H1 (cell line): ENCODE data around the gene PDHX. TPM values are rescaled to one million over a fixed set of nuclear protein-coding genes. Genes with fewer than 3 reads are reported as not detected.

Source experiments
- CTCF ChIA-PET: fragments of 300-600 bp; sonication (Branson Sonifier 250); formaldehyde crosslinking; loops from one replicate; lab custom pipeline; 2021; ENCODE audit not compliant: partially characterized antibody; lab: Charles Lee
- POLR2A ChIA-PET: fragments of 300-600 bp; sonication (Branson Sonifier 250); formaldehyde crosslinking; loops from one replicate; lab custom pipeline; 2021; ENCODE audit warnings: inconsistent platforms; ENCODE audit not compliant: partially characterized antibody; lab: Charles Lee
- DNase-seq, 2 experiments: peaks; one replicate each; pipeline versions ENCODE4 v3.0.0 to v3.0.0-alpha.2; 2010 to 2022; ENCODE audit warnings: low spot score in 2 of 2, low read depth in 1 of 2, mixed read lengths in 1 of 2
- FAIRE-seq: peaks from 2 replicates; lab custom pipeline; 2011; peaks lifted over from hg19 to GRCh38; lab: Jason Lieb, UNC
- H2AFZ ChIP-seq: 2 replicates; pipeline ENCODE4 v1.8.1; 2012; ENCODE audit warnings: low read length, inconsistent platforms
- H2AK5ac ChIP-seq: 2 replicates; pipeline ENCODE4 v1.6.1; 2013; ENCODE audit warnings: low read depth, low read length
- H2BK120ac ChIP-seq: replicated peaks from 2 replicates; pipeline ENCODE3; 2013; ENCODE audit warnings: low read depth, low read length, inconsistent platforms
- H2BK12ac ChIP-seq: 2 replicates; pipeline ENCODE4 v1.6.1; 2013; ENCODE audit warnings: low read depth, low read length
- H2BK15ac ChIP-seq: 2 replicates; pipeline ENCODE4 v1.6.1; 2013; ENCODE audit warnings: low read length
- H2BK20ac ChIP-seq: 2 replicates; pipeline ENCODE4 v1.6.1; 2013; ENCODE audit warnings: low read length
- H2BK5ac ChIP-seq: 2 replicates; pipeline ENCODE4 v1.6.1; 2013; ENCODE audit warnings: low read depth, low read length
- H3K14ac ChIP-seq: 2 replicates; pipeline ENCODE4 v1.6.1; 2013; ENCODE audit warnings: inconsistent platforms; ENCODE audit not compliant: insufficient read length
- H3K18ac ChIP-seq: 2 replicates; pipeline ENCODE4 v1.6.1; 2013; ENCODE audit warnings: low read length; ENCODE audit errors: extremely low read depth
- H3K23ac ChIP-seq: 2 replicates; pipeline ENCODE4 v1.6.1; 2013; ENCODE audit warnings: inconsistent platforms; ENCODE audit not compliant: insufficient read length
- H3K23me2 ChIP-seq: 2 replicates; pipeline ENCODE4 v1.6.1; 2013; ENCODE audit warnings: low read depth, low read length
- H3K27ac ChIP-seq: 2 replicates; pipeline ENCODE4 v1.6.1; 2011; ENCODE audit warnings: low read depth, low read length, inconsistent platforms
- H3K27me3 ChIP-seq, 4 experiments: replicated peaks in 1 of 4; 1 replicate in 1 of 4; 2 replicates in 3 of 4; pipeline versions ENCODE4 v1.6.1 to v1.8.1; 2011 to 2013; ENCODE audit warnings: low read length in 3 of 4, mild to moderate bottlenecking in 3 of 4, inconsistent platforms in 2 of 4, mixed read lengths in 2 of 4, moderate library complexity in 1 of 4; ENCODE audit not compliant: control insufficient read depth in 3 of 4, insufficient read depth in 3 of 4; ENCODE audit errors: extremely low read depth in 1 of 4
- H3K36me3 ChIP-seq, 4 experiments: 2 replicates each; pipeline versions ENCODE4 v1.6.1 to v1.8.1; 2011 to 2013; ENCODE audit warnings: mild to moderate bottlenecking in 4 of 4, low read length in 3 of 4, moderate library complexity in 2 of 4, control low read depth in 1 of 4, inconsistent platforms in 1 of 4; ENCODE audit not compliant: insufficient read depth in 4 of 4, control insufficient read depth in 2 of 4
- H3K4ac ChIP-seq: replicated peaks from 2 replicates; pipeline ENCODE3; 2013; ENCODE audit warnings: low read length, low read depth, mixed read lengths, inconsistent platforms; ENCODE audit not compliant: insufficient read length
- H3K4me1 ChIP-seq, 4 experiments: replicated peaks in 1 of 4; 1 replicate in 1 of 4; 2 replicates in 3 of 4; pipeline versions ENCODE4 v1.6.1 to v1.8.1; 2011 to 2013; ENCODE audit warnings: low read length in 3 of 4, inconsistent platforms in 2 of 4, mixed read lengths in 1 of 4; ENCODE audit not compliant: insufficient read depth in 4 of 4, control insufficient read depth in 3 of 4
- H3K4me2 ChIP-seq, 2 experiments: 2 replicates each; pipeline versions ENCODE4 v1.6.1 to v1.8.1; 2011 to 2013; ENCODE audit warnings: low read depth in 2 of 2, low read length in 2 of 2, control low read depth in 1 of 2, inconsistent platforms in 1 of 2, mild to moderate bottlenecking in 1 of 2; ENCODE audit not compliant: insufficient read depth in 1 of 2
- H3K4me3 ChIP-seq, 4 experiments: fragments of 200-600, 300-600 bp in 1 of 4; sonication (generic), shearing (Covaris generic), sonication (Bioruptor Twin) in 1 of 4; 2 replicates each; pipeline versions ENCODE4 v1.5.1 to v1.8.1; 2011 to 2016; ENCODE audit warnings: low read length in 4 of 4, low read depth in 3 of 4, control low read depth in 2 of 4, inconsistent platforms in 2 of 4, mild to moderate bottlenecking in 2 of 4, mixed read lengths in 1 of 4, moderate library complexity in 1 of 4; ENCODE audit not compliant: insufficient read depth in 2 of 4; ENCODE audit errors: extremely low read depth in 1 of 4
- H3K56ac ChIP-seq: replicated peaks from 2 replicates; pipeline ENCODE3; 2013; ENCODE audit warnings: low read depth, mild to moderate bottlenecking, mixed read lengths, low read length, inconsistent platforms; ENCODE audit not compliant: insufficient read length
- H3K79me1 ChIP-seq: 2 replicates; pipeline ENCODE4 v1.6.1; 2013; ENCODE audit warnings: low read depth, low read length, control low read depth
- H3K79me2 ChIP-seq, 2 experiments: 2 replicates each; pipeline versions ENCODE4 v1.6.1 to v1.8.1; 2012 to 2013; ENCODE audit warnings: low read length in 2 of 2, mild to moderate bottlenecking in 2 of 2, inconsistent platforms in 1 of 2; ENCODE audit not compliant: insufficient read depth in 2 of 2, control insufficient read depth in 1 of 2
- H3K9ac ChIP-seq, 4 experiments: replicated peaks in 1 of 4; 1 replicate in 1 of 4; 2 replicates in 3 of 4; pipeline versions ENCODE4 v1.6.1 to v1.8.1; 2011 to 2013; ENCODE audit warnings: low read depth in 3 of 4, low read length in 3 of 4, control low read depth in 2 of 4, mild to moderate bottlenecking in 2 of 4, moderate library complexity in 2 of 4, inconsistent platforms in 1 of 4; ENCODE audit errors: extremely low read depth in 1 of 4
- H3K9me3 ChIP-seq, 2 experiments: 2 replicates each; pipeline versions ENCODE4 v1.6.1 to v1.8.1; 2012 to 2013; ENCODE audit warnings: mild to moderate bottlenecking in 2 of 2, moderate library complexity in 2 of 2, control low read depth in 1 of 2, inconsistent platforms in 1 of 2, low read depth in 1 of 2, low read length in 1 of 2, mixed read lengths in 1 of 2; ENCODE audit not compliant: insufficient read depth in 2 of 2
- H4K20me1 ChIP-seq, 2 experiments: replicated peaks in 1 of 2; 2 replicates each; pipeline versions ENCODE3 to v1.8.1; 2011 to 2013; ENCODE audit warnings: inconsistent platforms in 2 of 2, low read length in 2 of 2, mild to moderate bottlenecking in 1 of 2; ENCODE audit not compliant: insufficient read depth in 2 of 2, control insufficient read depth in 1 of 2
- H4K5ac ChIP-seq: 2 replicates; pipeline ENCODE4 v1.6.1; 2013; ENCODE audit warnings: low read length, low read depth, mixed read lengths, inconsistent platforms; ENCODE audit not compliant: insufficient read length
- H4K8ac ChIP-seq: 2 replicates; pipeline ENCODE4 v1.8.0; 2013; ENCODE audit warnings: mild to moderate bottlenecking, moderate library complexity, low read length, inconsistent platforms; ENCODE audit not compliant: insufficient read depth; ENCODE audit errors: extremely low read depth
- H4K91ac ChIP-seq: replicated peaks from 2 replicates; pipeline ENCODE3; 2013; ENCODE audit warnings: low read length, mixed read lengths, inconsistent platforms; ENCODE audit not compliant: insufficient read length
- CBX8 ChIP-seq: fragments of 300-800, 300-1000 bp; sonication (generic); IDR thresholded peaks from 2 replicates; pipeline ENCODE4 v1.7.1; 2016; ENCODE audit warnings: low read depth, low read length, borderline replicate concordance
- CHD2 ChIP-seq: IDR thresholded peaks from 2 replicates; pipeline ENCODE4 v1.6.1; 2012; ENCODE audit warnings: low read length, improper control_type of control experiment
- CTBP2 ChIP-seq: IDR thresholded peaks from 2 replicates; pipeline ENCODE4 v1.7.0; 2011; ENCODE audit warnings: borderline replicate concordance, mild to moderate bottlenecking, moderate library complexity, mixed read lengths, low read length; ENCODE audit not compliant: insufficient read depth, insufficient read length
- WGBS, 2 experiments: shearing (Covaris generic) in 1 of 2; methylation state at CpG; one replicate each; pipeline versions ENCODE4 v1.1.6 to v1.1.7; 2013 to 2015; ENCODE audit warnings: low lambda C conversion rate in 2 of 2, mixed read lengths in 2 of 2, inconsistent platforms in 1 of 2, low coverage in 1 of 2, missing lambda C conversion rate in 1 of 2; ENCODE audit not compliant: insufficient replicate concordance in 2 of 2, insufficient coverage in 1 of 2, insufficient read length in 1 of 2; ENCODE audit errors: extremely low coverage in 1 of 2, missing lambda C conversion rate in 1 of 2; 5-methylcytosine and 5-hydroxymethylcytosine counted together
- polyA plus RNA-seq, 7 experiments: library from polyadenylated mRNA; depleted of rRNA in 3 of 7; stranded (reverse) in 5 of 7; unstranded in 2 of 7; fragments of >200 nt in 5 of 7; fragments of 200-250 nt in 2 of 7; gene quantifications; 1 replicate in 5 of 7; 2 replicates in 1 of 7; 4 replicates in 1 of 7; pipeline versions ENCODE4 v1.2.1 to v1.2.3, GENCODE V29; 2011 to 2013; ENCODE audit warnings: missing spikeins in 2 of 7, mixed read lengths in 2 of 7
- total RNA-seq: library from RNA; stranded (reverse); fragmentation: NEBNext Ultra II Directional; extraction: Animal tissue kit (Norgen Biotek cat#: 25700); gene quantifications from 2 replicates; pipeline ENCODE4 v1.2.1, GENCODE V29; 2021

PDHX gene
- total and polyA plus RNA-seq, 2 of the 8 experiments (the other 6 are each of a cell fraction or from before 2014, with no cell fraction given) = 12.4 to 51.9 TPM

GRCh38 chr11:34905666-34906065, 10.8 kb upstream of the PDHX start:
- H3K79me2 ChIP-seq = peaks cover 0 to 18% of the 10 kb centered on the region in 2 experiments; a peak in 2 of 4 replicates
- no peak overlapping the region for H3K14ac ChIP-seq
- WGBS, 2 experiments = 88% methylated on average over 7 of the region's 7 CpGs; no CpG with 5 or more reads in 1 of the 2 experiments
- no peak overlapping the region for H3K27ac ChIP-seq
- H4K91ac ChIP-seq = no peak overlapping the region
- DNase-seq (no peak), FAIRE-seq (no peak)
- peaks cover 16 to 17% of the 10 kb centered on the region in 2 experiments for H3K9me3 ChIP-seq
- H2BK5ac ChIP-seq = no peak overlapping the region
- H3K56ac ChIP-seq = no peak overlapping the region
- H4K5ac ChIP-seq = no peak overlapping the region
- H3K27me3 ChIP-seq = no peaks in the 10 kb centered on the region
- H2AK5ac ChIP-seq = no peak overlapping the region
- H3K4me3 ChIP-seq = no peak overlapping the region
- H3K4me1 ChIP-seq = peaks cover 0 to 6% (median 2%) of the 10 kb centered on the region in 4 experiments; a peak in 3 of 7 replicates
- H3K4ac ChIP-seq = no peak overlapping the region
- peaks cover 3% of the 10 kb centered on the region for H3K79me1 ChIP-seq
- H3K23me2 ChIP-seq = no peaks in the 10 kb centered on the region
- H3K23ac ChIP-seq = no peak overlapping the region
- H2AFZ ChIP-seq = no peak overlapping the region
- H2BK120ac ChIP-seq = no peak overlapping the region
- no peak overlapping the region for H2BK20ac ChIP-seq
- H2BK15ac ChIP-seq = no peak overlapping the region
- peaks cover 0 to 2% of the 10 kb centered on the region in 2 experiments for H4K20me1 ChIP-seq
- CTCF ChIA-PET = no interaction called here
- peaks cover 0 to 4% (median 0%) of the 10 kb centered on the region in 4 experiments; a peak in 2 of 8 replicates for H3K36me3 ChIP-seq
- H3K4me2 ChIP-seq = no peak overlapping the region
- H3K9ac ChIP-seq = no peak overlapping the region
- POLR2A ChIA-PET = no interaction called here
- H2BK12ac ChIP-seq = no peak overlapping the region
- H3K18ac ChIP-seq = no peak overlapping the region
- no peak overlapping the region for H4K8ac ChIP-seq
- TF ChIP-seq CBX8 (no peak), CHD2 (no peak), CTBP2 (no peak)
